WTC11 (cell line): Measurements from ENCODE around the gene ST3GAL6. TPM values are rescaled to one million over a fixed set of nuclear protein-coding genes. Genes with fewer than 3 reads are reported as not detected.

Experiments
- ATAC-seq: fragments of 200-7000 bp; cut with Tn5 transposase; 2 replicates; pipeline ENCODE4 v1.10.0; 2021; ENCODE audit warnings: mild to moderate bottlenecking, moderate library complexity
- CTCF ChIA-PET: fragments of 300-600 bp; sonication (Branson Sonifier 250); formaldehyde crosslinking; loops from one replicate; lab custom pipeline; 2021; ENCODE audit warnings: antibody characterized with exemption; lab: Charles Lee
- POLR2A ChIA-PET: fragments of 350-600 bp; sonication (Branson Sonifier 250); formaldehyde crosslinking; loops from one replicate; lab custom pipeline; 2021; ENCODE audit warnings: antibody characterized with exemption; lab: Charles Lee
- DNase-seq: peaks from one replicate; pipeline ENCODE4 v3.0.0; 2021; ENCODE audit warnings: low spot score
- H3K27ac Mint-ChIP-seq: 2 replicates; pipeline ENCODE4 v1.8.0; 2021; ENCODE audit warnings: mixed read lengths
- H3K27me3 Mint-ChIP-seq: 2 replicates; pipeline ENCODE4 v1.8.0; 2021; ENCODE audit warnings: low read depth, mild to moderate bottlenecking, moderate library complexity, mixed read lengths
- H3K36me3 Mint-ChIP-seq: 2 replicates; pipeline ENCODE4 v1.8.0; 2021; ENCODE audit warnings: mixed read lengths
- H3K4me1 Mint-ChIP-seq: 2 replicates; pipeline ENCODE4 v1.8.0; 2022; ENCODE audit warnings: mixed read lengths
- H3K4me3 Mint-ChIP-seq: 2 replicates; pipeline ENCODE4 v1.8.0; 2021; ENCODE audit warnings: mild to moderate bottlenecking, moderate library complexity, mixed read lengths
- H3K9me3 Mint-ChIP-seq: 2 replicates; pipeline ENCODE4 v1.8.0; 2021; ENCODE audit warnings: mixed read lengths
- ATF1 ChIP-seq: sonication (generic); formaldehyde crosslinking; IDR thresholded peaks from 2 replicates; pipeline ENCODE4 v1.8.1; 2023; ENCODE audit warnings: mild to moderate bottlenecking, moderate library complexity, missing genetic modification reagents
- CREM ChIP-seq: sonication (generic); formaldehyde crosslinking; IDR thresholded peaks from 2 replicates; pipeline ENCODE4 v1.8.1; 2022; ENCODE audit warnings: mild to moderate bottlenecking, missing genetic modification reagents, moderate library complexity
- E2F1 ChIP-seq: sonication (generic); formaldehyde crosslinking; IDR thresholded peaks from 2 replicates; pipeline ENCODE4 v1.8.0; 2022; ENCODE audit warnings: mild to moderate bottlenecking, missing genetic modification reagents
- GABPB1 ChIP-seq: sonication (generic); formaldehyde crosslinking; IDR thresholded peaks from 2 replicates; pipeline ENCODE4 v1.8.1; 2023; ENCODE audit warnings: mild to moderate bottlenecking, missing genetic modification reagents
- IRF1 ChIP-seq: sonication (generic); formaldehyde crosslinking; IDR thresholded peaks from 2 replicates; pipeline ENCODE4 v1.8.0; 2023; ENCODE audit warnings: missing genetic modification reagents
- JAZF1 ChIP-seq: fragments of 250-450 bp; sonication (Bioruptor Pico); IDR thresholded peaks from 2 replicates; pipeline ENCODE4 v1.9.0; 2021; ENCODE audit warnings: moderate library complexity, mild to moderate bottlenecking, inconsistent platforms
- NR3C1 ChIP-seq: sonication (generic); formaldehyde crosslinking; conservative IDR thresholded peaks from 2 replicates; pipeline ENCODE4 v1.8.1; 2023; ENCODE audit warnings: low read depth, mild to moderate bottlenecking, missing genetic modification reagents
- PRDM15 ChIP-seq: sonication (generic); formaldehyde crosslinking; IDR thresholded peaks from 2 replicates; pipeline ENCODE4 v1.8.0; 2022; ENCODE audit warnings: missing genetic modification reagents
- PRRX2 ChIP-seq: fragments of 250-450 bp; sonication (Bioruptor Pico); IDR thresholded peaks from 2 replicates; pipeline ENCODE4 v1.8.0; 2021; ENCODE audit warnings: mild to moderate bottlenecking
- RORB ChIP-seq: fragments of 250-450 bp; sonication (Bioruptor Pico); IDR thresholded peaks from 2 replicates; pipeline ENCODE4 v1.9.0; 2021; ENCODE audit warnings: mild to moderate bottlenecking
- TCF7 ChIP-seq: sonication (generic); formaldehyde crosslinking; IDR thresholded peaks from 2 replicates; pipeline ENCODE4 v1.8.0; 2022; ENCODE audit warnings: mild to moderate bottlenecking, low read depth, missing genetic modification reagents, moderate library complexity
- TEAD1 ChIP-seq: sonication (generic); formaldehyde crosslinking; IDR thresholded peaks from 2 replicates; pipeline ENCODE4 v1.8.0; 2022; ENCODE audit warnings: mild to moderate bottlenecking, missing genetic modification reagents
- TEAD4 ChIP-seq: sonication (generic); formaldehyde crosslinking; IDR thresholded peaks from 2 replicates; pipeline ENCODE4 v1.8.0; 2022; ENCODE audit warnings: mild to moderate bottlenecking, missing genetic modification reagents
- TP53 ChIP-seq: sonication (generic); formaldehyde crosslinking; IDR thresholded peaks from 2 replicates; pipeline ENCODE4 v1.8.1; 2023; ENCODE audit warnings: mild to moderate bottlenecking, missing genetic modification reagents
- ZNF121 ChIP-seq: sonication (generic); formaldehyde crosslinking; IDR thresholded peaks from 2 replicates; pipeline ENCODE4 v1.8.0; 2023; ENCODE audit warnings: missing genetic modification reagents
- ZNF138 ChIP-seq: sonication (generic); formaldehyde crosslinking; conservative IDR thresholded peaks from 2 replicates; pipeline ENCODE4 v1.8.1; 2022; ENCODE audit warnings: mild to moderate bottlenecking, moderate library complexity, missing genetic modification reagents
- ZNF219 ChIP-seq: sonication (generic); formaldehyde crosslinking; IDR thresholded peaks from 2 replicates; pipeline ENCODE4 v1.8.0; 2023; ENCODE audit warnings: missing genetic modification reagents, mild to moderate bottlenecking, borderline replicate concordance
- ZNF396 ChIP-seq: fragments of 250-450 bp; sonication (Bioruptor Pico); IDR thresholded peaks from 2 replicates; pipeline ENCODE4 v1.8.0; 2021; ENCODE audit warnings: mild to moderate bottlenecking, moderate library complexity, borderline replicate concordance
- ZNF671 ChIP-seq: fragments of 250-450 bp; sonication (Bioruptor Pico); IDR thresholded peaks from 2 replicates; pipeline ENCODE4 v1.8.0; 2021; ENCODE audit warnings: mild to moderate bottlenecking
- total RNA-seq: library from RNA; stranded (reverse); gene quantifications from 3 replicates; pipeline ENCODE4 v1.2.3, GENCODE V29; 2021
- TF ChIP-seq, protein P1 (sequence below): sonication (generic); formaldehyde crosslinking; IDR thresholded peaks from 2 replicates; pipeline ENCODE4 v1.8.1; 2023; ENCODE audit warnings: mild to moderate bottlenecking, missing genetic modification reagents, moderate library complexity
- TF ChIP-seq, protein P2 (sequence below): sonication (generic); formaldehyde crosslinking; IDR thresholded peaks from 2 replicates; pipeline ENCODE4 v1.8.1; 2023; ENCODE audit warnings: mild to moderate bottlenecking, moderate library complexity, missing genetic modification reagents
- TF ChIP-seq, protein P3 (sequence below): sonication (generic); formaldehyde crosslinking; IDR thresholded peaks from 2 replicates; pipeline ENCODE4 v1.8.0; 2022; ENCODE audit warnings: mild to moderate bottlenecking, missing genetic modification reagents
- TF ChIP-seq, protein P4 (sequence below): sonication (generic); formaldehyde crosslinking; IDR thresholded peaks from 2 replicates; pipeline ENCODE4 v1.8.0; 2022; ENCODE audit warnings: mild to moderate bottlenecking, missing genetic modification reagents

The ST3GAL6 gene
- total RNA-seq, 1 experiment from 2014 or later: 8.1 TPM

DNA sequence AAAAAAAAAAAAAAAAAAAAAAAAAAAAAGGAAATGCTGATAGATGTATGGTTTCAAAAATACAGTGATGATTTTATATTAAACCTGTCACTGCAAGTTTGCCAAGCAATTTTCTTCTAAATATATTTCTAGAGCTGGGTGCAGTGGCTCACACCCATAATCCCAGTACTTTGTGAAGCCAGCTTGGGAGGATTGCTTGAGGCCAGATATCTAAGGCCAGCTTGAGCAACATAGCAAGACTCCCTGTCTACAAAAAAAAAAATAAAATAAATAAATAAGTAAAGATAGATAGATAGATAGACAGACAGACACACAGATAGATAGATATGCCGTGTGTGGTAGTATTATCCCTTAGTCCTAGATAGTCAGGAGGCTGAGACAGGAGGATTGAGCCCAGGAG is 41.4 kb upstream of the ST3GAL6 start:
- DNase-seq (no peak), ATAC-seq (no peak)
- CTCF ChIA-PET: no interaction called here
- H3K4me1 Mint-ChIP-seq: peaks cover 39% of the 10 kb centered on the region
- H3K36me3 Mint-ChIP-seq: no peaks in the 10 kb centered on the region
- H3K27ac Mint-ChIP-seq: no peak overlapping the region
- peaks cover 39% of the 10 kb centered on the region for H3K27me3 Mint-ChIP-seq
- no peak overlapping the region for H3K4me3 Mint-ChIP-seq
- POLR2A ChIA-PET: interaction anchor here (0.6 to 0.7 kb wide), 2 partner anchors 21 to 53 kb away, joined by 4 to 6 read pairs; no protein-coding TSS in a partner anchor
- no peak for TF ChIP-seq PRDM15 (CRISPR knock-in tag)
- no peak for TF ChIP-seq RORB
- TF ChIP-seq, protein P1, sequence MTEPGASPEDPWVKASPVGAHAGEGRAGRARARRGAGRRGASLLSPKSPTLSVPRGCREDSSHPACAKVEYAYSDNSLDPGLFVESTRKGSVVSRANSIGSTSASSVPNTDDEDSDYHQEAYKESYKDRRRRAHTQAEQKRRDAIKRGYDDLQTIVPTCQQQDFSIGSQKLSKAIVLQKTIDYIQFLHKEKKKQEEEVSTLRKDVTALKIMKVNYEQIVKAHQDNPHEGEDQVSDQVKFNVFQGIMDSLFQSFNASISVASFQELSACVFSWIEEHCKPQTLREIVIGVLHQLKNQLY: no peak
- TF ChIP-seq TCF7 (CRISPR knock-in tag): no peak
- no peak for TF ChIP-seq ZNF121 (CRISPR knock-in tag)
- no peak for TF ChIP-seq NR3C1 (CRISPR knock-in tag)
- no peak for TF ChIP-seq ZNF138
- TF ChIP-seq, protein P2, sequence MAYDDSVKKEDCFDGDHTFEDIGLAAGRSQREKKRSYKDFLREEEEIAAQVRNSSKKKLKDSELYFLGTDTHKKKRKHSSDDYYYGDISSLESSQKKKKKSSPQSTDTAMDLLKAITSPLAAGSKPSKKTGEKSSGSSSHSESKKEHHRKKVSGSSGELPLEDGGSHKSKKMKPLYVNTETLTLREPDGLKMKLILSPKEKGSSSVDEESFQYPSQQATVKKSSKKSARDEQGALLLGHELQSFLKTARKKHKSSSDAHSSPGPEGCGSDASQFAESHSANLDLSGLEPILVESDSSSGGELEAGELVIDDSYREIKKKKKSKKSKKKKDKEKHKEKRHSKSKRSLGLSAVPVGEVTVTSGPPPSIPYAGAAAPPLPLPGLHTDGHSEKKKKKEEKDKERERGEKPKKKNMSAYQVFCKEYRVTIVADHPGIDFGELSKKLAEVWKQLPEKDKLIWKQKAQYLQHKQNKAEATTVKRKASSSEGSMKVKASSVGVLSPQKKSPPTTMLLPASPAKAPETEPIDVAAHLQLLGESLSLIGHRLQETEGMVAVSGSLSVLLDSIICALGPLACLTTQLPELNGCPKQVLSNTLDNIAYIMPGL: no peak
- TF ChIP-seq JAZF1: no peak
- TF ChIP-seq ATF1 (CRISPR knock-in tag): no peak
- peaks cover 10% of the 10 kb centered on the region for H3K9me3 Mint-ChIP-seq

DNA sequence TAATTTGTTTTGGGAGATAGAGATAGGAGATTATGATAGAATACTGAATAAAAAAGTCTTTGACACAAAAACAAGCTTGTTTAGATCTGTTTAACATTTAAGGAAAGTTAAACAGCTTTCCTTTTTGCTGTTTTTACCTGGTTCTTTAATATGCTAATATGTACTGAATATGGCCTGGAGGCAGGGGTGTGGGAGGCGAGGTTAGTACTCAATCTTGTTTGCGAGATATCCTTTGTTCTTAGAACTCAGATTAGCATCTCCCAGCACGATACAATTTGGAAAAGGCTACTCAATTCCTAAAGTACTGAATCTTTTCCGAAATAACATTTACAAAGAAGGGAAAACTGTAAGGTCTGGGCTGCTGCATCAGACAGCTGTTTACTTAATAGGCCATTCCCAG is 40.8 kb upstream of the ST3GAL6 start:
- TF ChIP-seq ZNF396 (CRISPR knock-in tag) (no peak), TEAD1 (CRISPR knock-in tag) (no peak), TP53 (CRISPR knock-in tag) (no peak), TEAD4 (no peak)
- TF ChIP-seq, protein P3, sequence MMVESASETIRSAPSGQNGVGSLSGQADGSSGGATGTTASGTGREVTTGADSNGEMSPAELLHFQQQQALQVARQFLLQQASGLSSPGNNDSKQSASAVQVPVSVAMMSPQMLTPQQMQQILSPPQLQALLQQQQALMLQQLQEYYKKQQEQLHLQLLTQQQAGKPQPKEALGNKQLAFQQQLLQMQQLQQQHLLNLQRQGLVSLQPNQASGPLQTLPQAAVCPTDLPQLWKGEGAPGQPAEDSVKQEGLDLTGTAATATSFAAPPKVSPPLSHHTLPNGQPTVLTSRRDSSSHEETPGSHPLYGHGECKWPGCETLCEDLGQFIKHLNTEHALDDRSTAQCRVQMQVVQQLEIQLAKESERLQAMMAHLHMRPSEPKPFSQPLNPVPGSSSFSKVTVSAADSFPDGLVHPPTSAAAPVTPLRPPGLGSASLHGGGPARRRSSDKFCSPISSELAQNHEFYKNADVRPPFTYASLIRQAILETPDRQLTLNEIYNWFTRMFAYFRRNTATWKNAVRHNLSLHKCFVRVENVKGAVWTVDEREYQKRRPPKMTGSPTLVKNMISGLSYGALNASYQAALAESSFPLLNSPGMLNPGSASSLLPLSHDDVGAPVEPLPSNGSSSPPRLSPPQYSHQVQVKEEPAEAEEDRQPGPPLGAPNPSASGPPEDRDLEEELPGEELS (CRISPR knock-in tag): peak; percentile 75; the same call in 1 of the 2 replicates
- POLR2A ChIA-PET: interaction anchor here (0.6 kb wide), 1 partner anchor 53 kb away, joined by 4 read pairs; no protein-coding TSS in a partner anchor

DNA sequence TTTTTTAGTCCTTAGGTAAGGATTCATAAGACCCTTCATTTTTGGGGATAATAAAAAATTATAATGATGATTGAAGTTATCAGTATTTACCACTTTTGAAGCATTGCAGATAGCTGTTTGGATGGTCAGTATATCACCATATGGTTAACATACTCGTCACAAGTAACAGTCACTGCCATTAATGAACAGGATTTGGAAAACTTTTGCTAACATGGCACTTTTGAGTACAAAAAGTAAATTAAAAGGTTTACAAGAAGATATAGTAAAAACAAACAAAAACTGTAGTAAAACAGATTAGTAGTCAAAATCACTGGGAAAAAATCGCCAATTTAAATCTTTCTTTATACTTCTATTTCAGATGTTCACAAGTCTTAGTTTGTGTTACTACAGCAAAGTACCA is 37.8 kb upstream of the ST3GAL6 start:
- Mint-ChIP-seq H3K4me1 (peaks cover 53% of the 10 kb centered on the region), H3K27ac (no peak overlapping the region), H3K36me3 (no peaks in the 10 kb centered on the region), H3K9me3 (peaks cover 6% of the 10 kb centered on the region), H3K27me3 (peaks cover 30% of the 10 kb centered on the region), H3K4me3 (no peak overlapping the region)
- ChIA-PET CTCF (no interaction called here), POLR2A (no interaction called here)
- ATAC-seq (no peak), DNase-seq (no peak)
- no peak for TF ChIP-seq ZNF671 (CRISPR knock-in tag)
- TF ChIP-seq GABPB1 (CRISPR knock-in tag): no peak
- no peak for TF ChIP-seq RORB
- TF ChIP-seq ZNF219 (CRISPR knock-in tag): no peak
- no peak for TF ChIP-seq CREM (CRISPR knock-in tag)
- TF ChIP-seq IRF1 (CRISPR knock-in tag): no peak
- TF ChIP-seq PRRX2: no peak
- no peak for TF ChIP-seq E2F1 (CRISPR knock-in tag)
- TF ChIP-seq, protein P4, sequence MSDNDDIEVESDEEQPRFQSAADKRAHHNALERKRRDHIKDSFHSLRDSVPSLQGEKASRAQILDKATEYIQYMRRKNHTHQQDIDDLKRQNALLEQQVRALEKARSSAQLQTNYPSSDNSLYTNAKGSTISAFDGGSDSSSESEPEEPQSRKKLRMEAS (CRISPR knock-in tag): no peak

More for the DNA sequence above, 40.8 kb upstream of the ST3GAL6 start:
- H3K27me3 Mint-ChIP-seq: peaks cover 39% of the 10 kb centered on the region
- ATAC-seq (peak; percentile 83), DNase-seq (peak; percentile 32)
- CTCF ChIA-PET: no interaction called here
- peak overlapping the region; percentile 64; the same call in 1 of the 2 replicates for H3K27ac Mint-ChIP-seq
- H3K4me3 Mint-ChIP-seq: peak overlapping the region; percentile 31; the same call in 1 of the 2 replicates
- peaks cover 8% of the 10 kb centered on the region for H3K9me3 Mint-ChIP-seq
- H3K36me3 Mint-ChIP-seq: no peaks in the 10 kb centered on the region
- H3K4me1 Mint-ChIP-seq: peaks cover 45% of the 10 kb centered on the region
